ENCODE measurements around the gene ABHD2.
"Not testable (repeated sequence)": the region's sequence is repeated elsewhere in the genome, so short reads cannot be mapped to it uniquely, and the experiment has no call there.

The ABHD2 gene

GRCh38 chr15:89243046-89243690 is 154.9 kb downstream of the ABHD2 start:
- no peak for DNase-seq

GRCh38 chr15:89243691-89244573 is 155.7 kb downstream of the ABHD2 start, which contains the start of gene FANCI:
FANCI (plus strand) TSS chr15:89243979; CDS start chr15:89247648, 3,669 bp downstream.
- peak; percentile 96 for DNase-seq

- DNase-seq, result no peak
Measured at GRCh38 chr15:89244574-89244903, 156.3 kb downstream of the ABHD2 start.

- DNase-seq, result no peak
Measured at GRCh38 chr15:89247446-89247845, 159.2 kb downstream of the ABHD2 start.

- DNase-seq, result no peak
Measured at GRCh38 chr15:89248584-89248983, 160.3 kb downstream of the ABHD2 start.

- not testable (repeated sequence) for DNase-seq
Measured at GRCh38 chr15:89250142-89250541, 161.9 kb downstream of the ABHD2 start.

Measured in NK-92 treated with Interleukin-12 subunit alpha and Interleukin-12 subunit beta, amount 100 ng/mL, for 24 hours (cell line).